22Rv1 (cell line): Measurements from ENCODE around the gene FHOD3.
A peak's percentile ranks its signal among the peaks of the same experiment; 100 is the strongest.

Source experiments
- H3K27ac ChIP-seq: fragments of 450-650 bp; 2 replicates; pipeline ENCODE4 v1.5.1; 2017
- ZFX ChIP-seq: fragments of 450-650 bp; IDR thresholded peaks from 2 replicates; pipeline ENCODE4 v1.6.1; 2017; ENCODE audit warnings: antibody characterized with exemption, borderline replicate concordance
- TF ChIP-seq, protein P1 (sequence below): fragments of 450-650 bp; IDR thresholded peaks from 2 replicates; pipeline ENCODE4 v1.5.1; 2017; ENCODE audit warnings: mild to moderate bottlenecking

The FHOD3 gene

DNA sequence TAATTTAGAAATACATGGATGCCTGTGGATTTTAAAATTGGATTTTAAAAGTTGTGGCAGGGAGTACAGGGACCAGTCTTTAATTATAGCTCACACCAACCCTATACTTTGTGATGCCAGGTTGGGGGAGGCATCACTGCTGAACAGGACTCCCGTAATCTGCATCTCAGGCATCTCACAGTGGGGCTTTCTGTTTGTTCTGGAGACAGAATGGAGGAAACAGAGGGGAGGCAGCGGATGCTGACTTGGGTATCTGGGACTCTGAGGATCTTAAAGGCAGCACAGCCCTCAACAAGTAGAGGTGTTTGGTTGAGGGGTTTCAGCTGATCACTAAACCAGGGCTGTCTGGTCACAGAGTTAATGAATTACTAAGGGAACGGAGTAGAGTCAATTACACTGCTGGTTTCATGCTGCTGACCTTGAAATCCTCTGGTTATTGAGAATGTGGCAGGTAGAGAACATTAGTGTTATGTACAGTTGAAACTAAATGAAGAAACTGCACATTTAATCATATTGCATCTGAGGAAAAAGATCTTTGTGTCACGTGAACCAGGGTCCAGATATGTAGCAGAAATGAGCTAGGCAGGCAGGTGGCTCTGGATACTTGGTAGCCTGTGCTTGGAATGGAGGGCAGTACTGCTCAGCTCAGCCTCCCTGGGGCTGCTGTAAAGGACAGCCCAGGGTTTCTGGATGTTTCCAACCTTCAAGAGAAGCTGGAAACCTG is 40.3 kb downstream of the FHOD3 start:
- H3K27ac ChIP-seq = no peak overlapping the region
- TF ChIP-seq ZFX = no peak
- TF ChIP-seq, protein P1, sequence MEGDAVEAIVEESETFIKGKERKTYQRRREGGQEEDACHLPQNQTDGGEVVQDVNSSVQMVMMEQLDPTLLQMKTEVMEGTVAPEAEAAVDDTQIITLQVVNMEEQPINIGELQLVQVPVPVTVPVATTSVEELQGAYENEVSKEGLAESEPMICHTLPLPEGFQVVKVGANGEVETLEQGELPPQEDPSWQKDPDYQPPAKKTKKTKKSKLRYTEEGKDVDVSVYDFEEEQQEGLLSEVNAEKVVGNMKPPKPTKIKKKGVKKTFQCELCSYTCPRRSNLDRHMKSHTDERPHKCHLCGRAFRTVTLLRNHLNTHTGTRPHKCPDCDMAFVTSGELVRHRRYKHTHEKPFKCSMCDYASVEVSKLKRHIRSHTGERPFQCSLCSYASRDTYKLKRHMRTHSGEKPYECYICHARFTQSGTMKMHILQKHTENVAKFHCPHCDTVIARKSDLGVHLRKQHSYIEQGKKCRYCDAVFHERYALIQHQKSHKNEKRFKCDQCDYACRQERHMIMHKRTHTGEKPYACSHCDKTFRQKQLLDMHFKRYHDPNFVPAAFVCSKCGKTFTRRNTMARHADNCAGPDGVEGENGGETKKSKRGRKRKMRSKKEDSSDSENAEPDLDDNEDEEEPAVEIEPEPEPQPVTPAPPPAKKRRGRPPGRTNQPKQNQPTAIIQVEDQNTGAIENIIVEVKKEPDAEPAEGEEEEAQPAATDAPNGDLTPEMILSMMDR = no peak

DNA sequence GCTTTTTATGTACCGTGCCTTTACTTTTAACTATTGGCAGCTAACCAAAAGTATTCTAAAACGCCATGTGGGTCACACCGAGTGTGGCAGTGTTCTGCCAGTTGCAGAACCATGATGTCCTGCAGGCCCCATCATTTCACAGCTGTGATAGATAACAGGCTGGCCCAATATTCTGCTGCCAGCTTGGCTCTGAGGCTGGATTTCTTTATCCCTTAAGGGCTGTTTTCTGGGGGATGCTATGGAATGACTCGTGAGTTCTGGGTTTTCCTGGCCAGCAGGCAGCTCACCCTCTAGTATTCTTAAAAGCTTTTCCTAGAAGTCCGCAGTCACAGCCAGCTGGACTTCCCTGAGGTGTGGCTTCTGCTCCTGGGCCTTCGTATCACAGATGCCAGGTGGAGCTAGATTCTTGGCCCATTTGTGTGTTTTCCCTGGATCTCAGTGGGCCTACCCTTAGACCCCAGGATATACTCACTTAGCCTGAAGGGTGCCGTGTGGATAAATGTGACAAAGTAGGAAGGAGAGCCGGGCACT is 41.0 kb downstream of the FHOD3 start:
- H3K27ac ChIP-seq = no peak overlapping the region
- no peak for TF ChIP-seq ZFX
- TF ChIP-seq, protein P1 = no peak

DNA sequence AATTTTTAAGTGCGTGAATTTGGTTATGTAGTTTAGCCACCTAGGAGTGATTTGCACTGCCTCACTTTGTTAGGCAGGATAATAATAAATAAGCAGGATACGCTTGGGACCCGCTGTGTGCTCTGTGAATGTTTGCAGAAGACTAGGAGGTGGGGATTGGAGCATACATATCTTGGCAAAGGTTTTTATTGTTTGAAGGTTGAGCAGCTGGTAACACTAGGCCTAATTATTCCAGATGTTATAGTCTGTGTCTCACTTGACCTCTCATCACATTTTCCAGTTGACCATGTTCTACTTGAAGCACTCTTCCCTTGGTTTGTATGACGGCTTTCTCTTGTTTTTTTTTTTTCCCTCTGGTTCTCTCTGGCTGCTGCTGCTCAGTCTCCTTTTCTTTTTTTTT is 42.7 kb downstream of the FHOD3 start:
- TF ChIP-seq, protein P1 = no peak
- TF ChIP-seq ZFX = no peak
- no peak overlapping the region for H3K27ac ChIP-seq

DNA sequence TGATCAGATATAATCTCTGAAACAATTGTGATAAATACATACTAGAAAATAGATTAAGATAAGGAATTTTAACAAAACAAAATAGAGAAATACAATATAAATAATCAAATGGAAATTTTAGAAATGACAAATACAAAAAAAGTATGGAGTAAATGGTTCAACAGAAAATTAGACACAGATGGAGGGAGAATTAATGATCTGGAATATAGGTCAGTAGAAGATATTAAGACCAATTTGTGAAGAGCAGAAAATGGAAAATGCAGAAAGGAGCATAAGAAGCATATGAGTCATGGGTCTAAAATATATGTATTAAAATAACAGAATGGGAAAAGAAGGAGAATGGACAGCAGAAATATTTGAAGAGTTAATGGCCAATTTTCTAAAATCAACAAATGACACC is 44.4 kb downstream of the FHOD3 start:
- no peak overlapping the region for H3K27ac ChIP-seq
- no peak for TF ChIP-seq ZFX
- TF ChIP-seq, protein P1 = no peak

DNA sequence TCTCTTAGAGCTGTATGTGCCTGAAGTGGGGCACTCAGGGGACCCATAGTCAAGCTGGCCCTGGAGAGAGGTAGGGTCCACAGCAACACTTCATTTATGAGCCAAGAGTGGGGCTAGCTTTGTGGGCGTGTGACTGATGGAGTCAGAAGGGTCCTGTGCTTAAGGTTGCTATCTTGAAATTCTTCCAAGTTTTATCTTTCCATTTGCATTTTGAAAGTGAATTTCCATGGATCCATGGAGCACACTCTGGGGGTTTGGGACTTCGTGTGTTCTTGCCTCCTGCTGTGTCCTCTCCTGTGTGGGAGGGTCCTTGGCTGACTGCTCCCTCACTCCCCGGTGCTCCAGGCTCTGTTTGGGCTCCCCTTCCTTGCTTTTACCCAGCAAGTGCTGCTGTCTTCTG is 50.8 kb downstream of the FHOD3 start:
- peak overlapping the region; percentile 86 for H3K27ac ChIP-seq
- TF ChIP-seq ZFX = no peak
- TF ChIP-seq, protein P1 = no peak

DNA sequence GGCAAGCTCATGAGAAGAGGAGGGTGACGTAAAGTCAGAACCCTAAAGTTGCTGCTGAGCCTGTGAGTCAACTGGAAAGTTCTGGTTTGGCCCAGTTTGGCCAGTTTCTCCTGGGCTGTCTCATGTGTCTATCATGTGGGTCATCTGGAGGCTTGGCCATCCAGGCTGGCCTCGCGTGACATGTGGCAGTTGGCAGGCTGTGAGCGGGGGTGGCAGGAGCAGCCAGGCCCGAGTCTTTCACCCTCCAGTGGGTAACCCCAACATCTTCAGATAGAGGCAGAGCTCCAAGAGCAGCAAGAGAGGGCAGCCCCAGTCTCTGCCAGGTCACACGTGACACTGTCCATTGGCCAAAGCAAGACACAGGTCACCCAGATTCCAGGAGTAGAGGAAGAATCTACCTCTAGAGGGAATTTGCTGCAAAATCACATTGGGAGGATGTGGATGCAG is 51.5 kb downstream of the FHOD3 start:
- peak overlapping the region; percentile 86 for H3K27ac ChIP-seq
- TF ChIP-seq, protein P1 = no peak
- no peak for TF ChIP-seq ZFX

DNA sequence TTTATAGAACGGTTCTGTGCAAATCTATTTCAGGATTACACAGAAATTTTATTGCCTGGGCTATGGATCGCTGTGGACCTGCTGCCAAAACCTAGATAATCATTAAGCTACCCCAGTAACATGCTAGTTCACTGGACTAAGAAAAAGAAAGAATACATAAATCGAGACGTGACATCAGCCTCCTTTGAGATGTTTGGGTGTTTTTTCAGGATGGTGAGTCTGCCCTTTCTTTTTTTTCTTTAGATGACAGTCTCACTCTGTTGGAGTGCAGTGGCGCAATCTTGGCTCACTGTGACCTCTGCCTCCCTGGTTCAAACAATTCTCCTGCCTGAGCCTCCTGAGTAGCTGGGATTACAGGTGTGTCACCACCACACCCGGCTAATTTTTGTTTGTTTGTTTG is 52.0 kb downstream of the FHOD3 start:
- no peak for TF ChIP-seq ZFX
- TF ChIP-seq, protein P1 = no peak
- peak overlapping the region; percentile 86 for H3K27ac ChIP-seq
